ENCODE measurements around the gene PHLDB1.
"Not testable (repeated sequence)": the region's sequence is repeated elsewhere in the genome, so short reads cannot be mapped to it uniquely, and the experiment has no call there.

GRCh38 chr11:118678908-118679307, 71.5 kb downstream of the PHLDB1 start:
- TF ChIP-seq SUZ12 (IDR thresholded peaks at IDR 0.05); BHLHE40 (IDR thresholded peaks at IDR 0.05; ENCODE audit: borderline replicate concordance); HDGF (IDR thresholded peaks at IDR 0.05; ENCODE audit: borderline replicate concordance); L3MBTL2 (conservative IDR thresholded peaks at IDR 0.05); SP1 (IDR thresholded peaks at IDR 0.05); FOXA1 (IDR thresholded peaks at IDR 0.05); TARDBP (IDR thresholded peaks at IDR 0.05); FOXM1 (IDR thresholded peaks at IDR 0.05; ENCODE audit: borderline replicate concordance); CTBP1 (IDR thresholded peaks at IDR 0.05; ENCODE audit: borderline replicate concordance); ZNF384 (IDR thresholded peaks at IDR 0.05); FOXK2 (IDR thresholded peaks at IDR 0.05): not testable (repeated sequence)
- TF ChIP-seq, protein P1, sequence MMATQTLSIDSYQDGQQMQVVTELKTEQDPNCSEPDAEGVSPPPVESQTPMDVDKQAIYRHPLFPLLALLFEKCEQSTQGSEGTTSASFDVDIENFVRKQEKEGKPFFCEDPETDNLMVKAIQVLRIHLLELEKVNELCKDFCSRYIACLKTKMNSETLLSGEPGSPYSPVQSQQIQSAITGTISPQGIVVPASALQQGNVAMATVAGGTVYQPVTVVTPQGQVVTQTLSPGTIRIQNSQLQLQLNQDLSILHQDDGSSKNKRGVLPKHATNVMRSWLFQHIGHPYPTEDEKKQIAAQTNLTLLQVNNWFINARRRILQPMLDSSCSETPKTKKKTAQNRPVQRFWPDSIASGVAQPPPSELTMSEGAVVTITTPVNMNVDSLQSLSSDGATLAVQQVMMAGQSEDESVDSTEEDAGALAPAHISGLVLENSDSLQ (IDR thresholded peaks at IDR 0.05): not testable (repeated sequence)
